WI38 (cell line): ENCODE results near the gene EXD1.
"Not testable (repeated sequence)": the region's sequence is repeated elsewhere in the genome, so short reads cannot be mapped to it uniquely, and the experiment has no call there.

Source experiments
- H3K4me3 ChIP-seq: 2 replicates; pipeline ENCODE4 v1.5.1; 2011; ENCODE audit warnings: low read depth, mild to moderate bottlenecking, control low read depth, low read length
- TF ChIP-seq, protein P1 (sequence below): IDR thresholded peaks from 2 replicates; pipeline ENCODE4 v1.5.1; 2012; ENCODE audit warnings: low read depth, mild to moderate bottlenecking, control low read depth, low read length

EXD1 gene

GRCh38 chr15:41148065-41148464 lies 82.5 kb downstream of the EXD1 start:
- TF ChIP-seq, protein P1, sequence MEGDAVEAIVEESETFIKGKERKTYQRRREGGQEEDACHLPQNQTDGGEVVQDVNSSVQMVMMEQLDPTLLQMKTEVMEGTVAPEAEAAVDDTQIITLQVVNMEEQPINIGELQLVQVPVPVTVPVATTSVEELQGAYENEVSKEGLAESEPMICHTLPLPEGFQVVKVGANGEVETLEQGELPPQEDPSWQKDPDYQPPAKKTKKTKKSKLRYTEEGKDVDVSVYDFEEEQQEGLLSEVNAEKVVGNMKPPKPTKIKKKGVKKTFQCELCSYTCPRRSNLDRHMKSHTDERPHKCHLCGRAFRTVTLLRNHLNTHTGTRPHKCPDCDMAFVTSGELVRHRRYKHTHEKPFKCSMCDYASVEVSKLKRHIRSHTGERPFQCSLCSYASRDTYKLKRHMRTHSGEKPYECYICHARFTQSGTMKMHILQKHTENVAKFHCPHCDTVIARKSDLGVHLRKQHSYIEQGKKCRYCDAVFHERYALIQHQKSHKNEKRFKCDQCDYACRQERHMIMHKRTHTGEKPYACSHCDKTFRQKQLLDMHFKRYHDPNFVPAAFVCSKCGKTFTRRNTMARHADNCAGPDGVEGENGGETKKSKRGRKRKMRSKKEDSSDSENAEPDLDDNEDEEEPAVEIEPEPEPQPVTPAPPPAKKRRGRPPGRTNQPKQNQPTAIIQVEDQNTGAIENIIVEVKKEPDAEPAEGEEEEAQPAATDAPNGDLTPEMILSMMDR, result no peak
- H3K4me3 ChIP-seq, result no peak overlapping the region

DNA sequence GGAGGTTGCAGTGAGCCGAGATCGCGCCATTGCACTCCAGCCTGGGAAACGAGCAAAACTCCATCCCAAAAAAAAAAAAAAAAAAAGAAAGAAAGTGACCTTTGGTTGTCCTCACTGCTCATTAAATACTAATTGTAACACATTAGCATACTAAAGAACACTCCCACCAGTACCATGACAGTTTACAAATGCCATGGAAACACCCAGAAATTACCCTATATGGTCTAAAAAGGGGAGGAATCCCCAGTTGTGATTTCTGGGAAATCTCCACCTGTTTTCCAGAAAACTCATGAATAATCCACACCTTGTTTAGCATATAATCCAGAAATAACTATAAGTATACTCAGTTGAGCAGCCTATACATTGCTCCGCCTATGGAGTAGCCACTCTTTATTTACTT lies 90.9 kb downstream of the EXD1 start:
- H3K4me3 ChIP-seq, result no peak overlapping the region
- TF ChIP-seq, protein P1, result no peak

- H3K4me3 ChIP-seq, result not testable (repeated sequence)
Observed at GRCh38 chr15:41139112-41139511, 91.4 kb downstream of the EXD1 start.

- H3K4me3 ChIP-seq, result not testable (repeated sequence)
Observed at GRCh38 chr15:41135580-41135979, 95.0 kb downstream of the EXD1 start.

DNA sequence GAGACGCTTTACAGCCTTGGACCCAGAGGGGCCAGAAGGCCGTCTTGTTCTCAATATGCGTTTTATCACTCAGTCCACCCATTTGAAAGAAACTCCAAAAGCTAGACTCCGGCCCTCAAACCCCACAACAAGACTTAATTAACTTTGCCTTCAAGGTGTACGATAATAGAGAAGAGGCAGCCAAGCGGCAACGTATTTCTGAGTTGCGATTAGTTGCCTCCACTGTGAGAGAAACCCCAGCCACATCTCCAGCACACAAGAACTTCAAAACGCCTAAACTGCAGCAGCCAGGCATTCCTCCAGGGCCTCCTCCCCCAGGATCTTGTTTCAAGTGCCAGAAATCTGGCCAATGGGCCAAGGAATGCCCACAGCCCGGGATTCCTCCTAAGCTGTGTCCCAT lies 97.1 kb downstream of the EXD1 start:
- TF ChIP-seq, protein P1, result no peak

More for the DNA sequence above, 97.1 kb downstream of the EXD1 start:
- no peak overlapping the region for H3K4me3 ChIP-seq
